Glutamatergic neuron (in vitro differentiated cells): ENCODE measurements around the gene PCDHGA5. TPM values are rescaled to one million over a fixed set of nuclear protein-coding genes. Genes with fewer than 3 reads are reported as not detected.
"Not testable (repeated sequence)": the region's sequence is repeated elsewhere in the genome, so short reads cannot be mapped to it uniquely, and the experiment has no call there.

Experiments
- DNase-seq: peaks from one replicate; pipeline ENCODE4 v3.0.0; 2022
- H3K27ac Mint-ChIP-seq: one replicate; pipeline ENCODE4 v1.8.0; 2020; ENCODE audit warnings: mild to moderate bottlenecking, mixed read lengths, inconsistent platforms; ENCODE audit not compliant: unreplicated experiment
- H3K27me3 Mint-ChIP-seq: one replicate; pipeline ENCODE4 v1.8.0; 2020; ENCODE audit warnings: mild to moderate bottlenecking, moderate library complexity, mixed read lengths, inconsistent platforms; ENCODE audit not compliant: unreplicated experiment
- H3K36me3 Mint-ChIP-seq: one replicate; pipeline ENCODE4 v1.8.0; 2020; ENCODE audit warnings: mild to moderate bottlenecking, mixed read lengths, inconsistent platforms; ENCODE audit not compliant: unreplicated experiment
- H3K4me1 Mint-ChIP-seq: one replicate; pipeline ENCODE4 v1.8.0; 2020; ENCODE audit warnings: mild to moderate bottlenecking, low read depth, mixed read lengths, inconsistent platforms; ENCODE audit not compliant: unreplicated experiment
- H3K4me3 Mint-ChIP-seq: one replicate; pipeline ENCODE4 v1.8.0; 2020; ENCODE audit warnings: mild to moderate bottlenecking, mixed read lengths, inconsistent platforms; ENCODE audit not compliant: unreplicated experiment
- H3K9me3 Mint-ChIP-seq: one replicate; pipeline ENCODE4 v1.8.0; 2020; ENCODE audit warnings: mild to moderate bottlenecking, moderate library complexity, mixed read lengths, inconsistent platforms; ENCODE audit not compliant: unreplicated experiment
- total RNA-seq: library from RNA; stranded (reverse); fragmentation: NEBNext Ultra II Directional; extraction: Animal tissue kit (Norgen Biotek cat#: 25700); gene quantifications from one replicate; pipeline ENCODE4 v1.2.1, GENCODE V29; 2021; ENCODE audit not compliant: unreplicated experiment
- TF ChIP-seq, protein P1 (sequence below): fragments of 200-600 bp; sonication (generic); IDR thresholded peaks from one replicate; pipeline ENCODE4 v1.5.0; 2021; ENCODE audit not compliant: partially characterized antibody, unreplicated experiment

The PCDHGA5 gene
- total RNA-seq, 1 donor from 2014 or later = 4.6 TPM

- Mint-ChIP-seq H3K4me3 (no peak overlapping the region), H3K27me3 (peaks cover 2% of the 10 kb centered on the region), H3K4me1 (peaks cover 1% of the 10 kb centered on the region), H3K27ac (no peak overlapping the region), H3K36me3 (peaks cover 65% of the 10 kb centered on the region), H3K9me3 (peaks cover 31% of the 10 kb centered on the region)
- TF ChIP-seq, protein P1, sequence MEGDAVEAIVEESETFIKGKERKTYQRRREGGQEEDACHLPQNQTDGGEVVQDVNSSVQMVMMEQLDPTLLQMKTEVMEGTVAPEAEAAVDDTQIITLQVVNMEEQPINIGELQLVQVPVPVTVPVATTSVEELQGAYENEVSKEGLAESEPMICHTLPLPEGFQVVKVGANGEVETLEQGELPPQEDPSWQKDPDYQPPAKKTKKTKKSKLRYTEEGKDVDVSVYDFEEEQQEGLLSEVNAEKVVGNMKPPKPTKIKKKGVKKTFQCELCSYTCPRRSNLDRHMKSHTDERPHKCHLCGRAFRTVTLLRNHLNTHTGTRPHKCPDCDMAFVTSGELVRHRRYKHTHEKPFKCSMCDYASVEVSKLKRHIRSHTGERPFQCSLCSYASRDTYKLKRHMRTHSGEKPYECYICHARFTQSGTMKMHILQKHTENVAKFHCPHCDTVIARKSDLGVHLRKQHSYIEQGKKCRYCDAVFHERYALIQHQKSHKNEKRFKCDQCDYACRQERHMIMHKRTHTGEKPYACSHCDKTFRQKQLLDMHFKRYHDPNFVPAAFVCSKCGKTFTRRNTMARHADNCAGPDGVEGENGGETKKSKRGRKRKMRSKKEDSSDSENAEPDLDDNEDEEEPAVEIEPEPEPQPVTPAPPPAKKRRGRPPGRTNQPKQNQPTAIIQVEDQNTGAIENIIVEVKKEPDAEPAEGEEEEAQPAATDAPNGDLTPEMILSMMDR = no peak
- no peak for DNase-seq
Measured at GRCh38 chr5:141384471-141385267, 20.7 kb downstream of the PCDHGA5 start.

GRCh38 chr5:141387557-141388311 lies 23.8 kb downstream of the PCDHGA5 start, which contains the start of gene PCDHGB4:
PCDHGB4 (plus strand) TSS chr5:141387698; CDS start chr5:141387885, 187 bp downstream.
- DNase-seq = peak; percentile 75
- Mint-ChIP-seq H3K36me3 (peaks cover 75% of the 10 kb centered on the region), H3K4me3 (peak within 1 kb of the TSS; percentile 86), H3K9me3 (peaks cover 43% of the 10 kb centered on the region), H3K27ac (peak within 1 kb of the TSS; percentile 84)
- TF ChIP-seq, protein P1 = peak; percentile 63
- not testable (repeated sequence) for H3K27me3 Mint-ChIP-seq, H3K4me1 Mint-ChIP-seq

DNA sequence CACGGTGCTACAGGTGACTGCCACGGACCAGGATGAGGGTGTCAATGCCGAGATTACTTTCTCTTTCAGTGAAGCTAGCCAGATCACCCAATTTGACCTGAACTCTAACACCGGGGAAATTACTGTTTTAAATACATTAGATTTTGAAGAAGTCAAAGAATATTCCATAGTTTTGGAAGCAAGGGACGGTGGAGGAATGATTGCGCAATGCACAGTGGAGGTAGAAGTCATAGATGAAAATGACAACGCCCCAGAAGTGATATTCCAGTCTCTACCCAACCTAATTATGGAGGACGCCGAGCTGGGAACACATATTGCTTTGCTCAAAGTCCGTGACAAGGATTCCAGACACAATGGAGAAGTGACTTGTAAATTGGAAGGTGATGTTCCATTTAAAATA lies 24.7 kb downstream of the PCDHGA5 start:
- no peak for DNase-seq
- TF ChIP-seq, protein P1 = no peak
- Mint-ChIP-seq H3K9me3 (peaks cover 43% of the 10 kb centered on the region), H3K4me1 (peaks cover 3% of the 10 kb centered on the region), H3K27me3 (peaks cover 8% of the 10 kb centered on the region), H3K36me3 (peaks cover 75% of the 10 kb centered on the region), H3K27ac (no peak overlapping the region), H3K4me3 (peak overlapping the region; percentile 63)

DNA sequence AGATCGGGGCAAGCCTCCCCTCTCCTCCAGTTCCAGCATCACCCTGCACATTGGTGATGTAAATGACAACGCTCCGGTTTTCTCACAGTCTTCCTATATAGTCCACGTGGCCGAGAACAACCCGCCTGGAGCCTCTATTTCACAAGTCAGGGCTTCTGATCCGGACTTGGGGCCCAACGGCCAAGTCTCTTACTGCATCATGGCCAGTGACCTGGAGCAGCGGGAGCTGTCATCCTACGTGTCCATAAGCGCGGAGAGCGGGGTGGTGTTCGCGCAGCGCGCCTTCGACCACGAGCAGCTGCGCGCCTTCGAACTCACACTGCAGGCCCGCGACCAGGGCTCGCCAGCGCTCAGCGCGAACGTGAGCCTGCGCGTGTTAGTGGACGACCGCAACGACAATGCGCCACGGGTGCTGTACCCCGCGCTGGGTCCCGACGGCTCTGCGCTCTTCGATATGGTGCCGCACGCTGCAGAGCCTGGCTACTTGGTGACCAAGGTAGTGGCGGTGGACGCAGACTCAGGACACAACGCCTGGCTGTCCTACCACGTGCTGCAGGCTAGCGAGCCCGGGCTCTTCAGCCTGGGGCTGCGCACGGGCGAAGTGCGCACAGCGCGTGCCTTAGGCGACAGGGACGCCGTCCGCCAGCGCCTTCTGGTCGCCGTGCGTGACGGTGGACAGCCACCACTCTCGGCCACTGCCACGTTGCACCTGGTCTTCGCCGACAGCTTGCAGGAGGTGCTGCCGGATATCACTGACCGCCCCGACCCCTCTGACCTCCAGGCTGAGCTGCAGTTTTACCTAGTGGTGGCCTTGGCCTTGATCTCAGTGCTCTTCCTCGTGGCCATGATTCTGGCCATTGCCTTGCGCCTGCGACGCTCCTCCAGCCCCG lies 25.4 kb downstream of the PCDHGA5 start:
- peak overlapping the region; percentile 56 for H3K27ac Mint-ChIP-seq
- H3K36me3 Mint-ChIP-seq = peaks cover 74% of the 10 kb centered on the region
- H3K27me3 Mint-ChIP-seq = peaks cover 8% of the 10 kb centered on the region
- peak overlapping the region; percentile 74 for H3K4me3 Mint-ChIP-seq
- no peak for DNase-seq
- peaks cover 48% of the 10 kb centered on the region for H3K9me3 Mint-ChIP-seq
- H3K4me1 Mint-ChIP-seq = peaks cover 3% of the 10 kb centered on the region
- TF ChIP-seq, protein P1 = no peak
